T-cell (primary cell): ENCODE measurements around the gene GAK. TPM values are rescaled to one million over a fixed set of nuclear protein-coding genes. Genes with fewer than 3 reads are reported as not detected.

Source experiments
- ATAC-seq, 4 experiments: fragments of 200-7000 bp in 3 of 4; fragments of 150-1000 bp in 1 of 4; cut with Tn5 transposase; replicated peaks in 1 of 4; 1 replicate in 3 of 4; 2 replicates in 1 of 4; pipeline ENCODE4 v1.10.0; 2021; ENCODE audit warnings: moderate library complexity in 3 of 4, mild to moderate bottlenecking in 2 of 4, moderate number of reproducible peaks in 1 of 4
- CTCF ChIA-PET, 2 donors: fragments of 300-600 bp; sonication (Branson Sonifier 250); formaldehyde crosslinking; loops; one replicate each; lab custom pipeline; 2022; ENCODE audit warnings: antibody characterized with exemption in 2 of 2; lab: Charles Lee
- POLR2A ChIA-PET, 2 donors: fragments of 300-600 bp; sonication (Branson Sonifier 250); formaldehyde crosslinking; loops; one replicate each; lab custom pipeline; 2022; ENCODE audit warnings: antibody characterized with exemption in 2 of 2; lab: Charles Lee
- DNase-seq, 35 experiments: peaks; one replicate each; pipeline versions ENCODE4 v3.0.0 to v3.0.0-alpha.2; 2013 to 2023
- H3K27ac ChIP-seq: one replicate; pipeline ENCODE4 v1.5.1; 2013; ENCODE audit warnings: low read length
- H3K27me3 ChIP-seq, 2 experiments: replicated peaks in 1 of 2; 1 replicate in 1 of 2; 2 replicates in 1 of 2; pipeline versions ENCODE4 v1.6.1 to v1.7.0; 2013; ENCODE audit warnings: low read length in 1 of 2, mixed read lengths in 1 of 2; ENCODE audit not compliant: control insufficient read depth in 2 of 2, insufficient read depth in 2 of 2; ENCODE audit errors: extremely low read depth in 1 of 2
- H3K36me3 ChIP-seq, 2 donors: 1 replicate in 1 of 2; 2 replicates in 1 of 2; pipeline versions ENCODE4 v1.6.1 to v1.7.0; 2013; ENCODE audit warnings: low read length in 1 of 2; ENCODE audit not compliant: control insufficient read depth in 2 of 2, insufficient read depth in 1 of 2; ENCODE audit errors: extremely low read depth in 1 of 2
- H3K4me1 ChIP-seq, 2 experiments: 1 replicate in 1 of 2; 2 replicates in 1 of 2; pipeline versions ENCODE4 v1.6.1 to v1.7.0; 2013; ENCODE audit warnings: low read length in 2 of 2, mixed read lengths in 1 of 2; ENCODE audit not compliant: insufficient read depth in 2 of 2, control insufficient read depth in 1 of 2; ENCODE audit errors: extremely low read depth in 1 of 2
- H3K4me3 ChIP-seq, 2 donors: 1 replicate in 1 of 2; 2 replicates in 1 of 2; pipeline versions ENCODE4 v1.5.1 to v1.7.0; 2013; ENCODE audit warnings: mild to moderate bottlenecking in 2 of 2, low read length in 1 of 2, moderate library complexity in 1 of 2; ENCODE audit not compliant: control insufficient read depth in 1 of 2; ENCODE audit errors: extremely low read depth in 1 of 2
- H3K9me3 ChIP-seq: 2 replicates; pipeline ENCODE4 v1.7.0; 2013
- H3K27ac Mint-ChIP-seq, 2 donors: one replicate each; pipeline ENCODE4 v1.8.0; 2020 to 2021; ENCODE audit warnings: mild to moderate bottlenecking in 2 of 2, mixed read lengths in 2 of 2
- H3K27me3 Mint-ChIP-seq, 2 donors: one replicate each; pipeline ENCODE4 v1.8.0; 2021 to 2022; ENCODE audit warnings: mixed read lengths in 2 of 2
- H3K36me3 Mint-ChIP-seq: one replicate; pipeline ENCODE4 v1.8.0; 2021; ENCODE audit warnings: mixed read lengths
- H3K4me1 Mint-ChIP-seq, 3 donors: one replicate each; pipeline ENCODE4 v1.8.0; 2020 to 2022; ENCODE audit warnings: mixed read lengths in 3 of 3, mild to moderate bottlenecking in 1 of 3
- H3K4me3 Mint-ChIP-seq, 3 donors: one replicate each; pipeline ENCODE4 v1.8.0; 2020 to 2022; ENCODE audit warnings: mild to moderate bottlenecking in 3 of 3, mixed read lengths in 3 of 3, moderate library complexity in 3 of 3
- H3K9me3 Mint-ChIP-seq, 3 donors: one replicate each; pipeline ENCODE4 v1.8.0; 2020 to 2022; ENCODE audit warnings: mixed read lengths in 3 of 3
- WGBS: methylation state at CpG from one replicate; pipeline ENCODE4 v1.1.5; 2013; ENCODE audit warnings: missing lambda C conversion rate; ENCODE audit not compliant: insufficient coverage; 5-methylcytosine and 5-hydroxymethylcytosine counted together
- total RNA-seq, 35 experiments: library from RNA in 6 of 35; stranded (reverse) in 6 of 35; fragments of 120-200 nt in 1 of 35; gene quantifications; one replicate each; pipeline versions ENCODE4 v1.2.1 to v1.2.4 and lab custom pipeline; 2013 to 2026

GAK gene
- total RNA-seq, 5 donors from 2014 or later (not counting 1 experiment from before 2014, with no cell fraction given) = 182 to 225 (median 218) TPM

DNA sequence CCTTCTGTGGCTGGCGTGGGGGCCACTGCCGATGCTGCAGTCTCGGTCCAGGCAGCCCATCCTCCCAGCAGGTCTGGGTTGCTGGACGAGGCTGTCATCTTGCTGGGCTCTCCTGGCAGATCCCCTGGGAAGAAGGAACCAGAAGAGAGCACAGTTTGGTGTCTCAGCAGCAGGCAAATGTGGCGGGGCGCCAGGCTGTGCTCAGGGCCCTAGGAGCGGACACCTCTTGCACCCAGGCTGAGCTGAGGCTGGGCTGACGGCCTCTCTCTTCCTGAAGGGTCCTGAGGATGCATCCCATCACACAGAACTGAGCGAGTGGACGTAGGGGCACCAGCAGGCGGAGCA lies 67.0 kb downstream of the GAK start:
- ChIA-PET POLR2A (no interaction called here), CTCF (no interaction called here)
- no peak overlapping the region for H3K27ac ChIP-seq
- Mint-ChIP-seq H3K27me3 (no peaks in the 10 kb centered on the region), H3K27ac (no peak overlapping the region), H3K4me3 (no peak overlapping the region), H3K9me3 (no peaks in the 10 kb centered on the region), H3K4me1 (peaks cover 0 to 2% (median 0%) of the 10 kb centered on the region in 3 donors), H3K36me3 (peaks cover 48% of the 10 kb centered on the region)
- ATAC-seq = no peak
- DNase-seq = no peak
- H3K27me3 ChIP-seq = no peaks in the 10 kb centered on the region
- WGBS = 99% methylated on average over 11 of the region's 11 CpGs
- H3K4me3 ChIP-seq = no peak overlapping the region
- no peaks in the 10 kb centered on the region for H3K9me3 ChIP-seq
- peaks cover 47 to 81% of the 10 kb centered on the region in 2 donors for H3K36me3 ChIP-seq
- no peaks in the 10 kb centered on the region for H3K4me1 ChIP-seq

DNA sequence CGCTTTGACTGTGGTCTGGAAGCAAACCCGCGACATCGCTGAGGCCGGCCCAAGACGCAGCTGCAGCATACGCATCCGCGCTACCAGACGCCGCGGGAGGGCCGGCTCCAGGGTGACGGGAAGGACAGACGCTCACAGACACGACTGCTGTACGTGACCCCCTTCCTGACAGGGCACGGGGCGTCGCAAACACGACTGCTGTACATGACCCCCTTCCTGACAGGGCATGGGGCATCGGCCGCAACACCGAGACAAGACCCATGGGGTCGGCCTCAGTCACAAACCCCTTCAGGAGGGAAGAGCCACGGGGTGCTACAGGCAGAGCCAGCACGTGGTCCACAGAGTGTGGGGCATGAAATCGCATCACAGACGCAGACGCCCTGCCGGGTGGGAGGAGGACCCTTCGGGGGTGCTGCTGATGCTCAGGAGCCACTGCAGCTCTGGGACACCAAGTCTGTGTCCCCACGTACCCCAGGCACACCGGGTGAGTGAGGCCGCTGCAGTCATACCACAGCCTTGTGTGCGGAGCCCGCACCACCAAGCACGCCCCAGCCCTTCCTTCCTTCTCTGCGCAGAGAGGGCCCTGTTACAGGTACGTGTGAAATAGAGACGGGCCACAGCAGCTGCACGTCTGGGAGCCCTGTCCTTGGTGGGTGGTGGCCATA lies 67.5 kb downstream of the GAK start:
- ChIA-PET CTCF (no interaction called here), POLR2A (no interaction called here)
- Mint-ChIP-seq H3K4me1 (no peaks in the 10 kb centered on the region), H3K27me3 (no peaks in the 10 kb centered on the region), H3K9me3 (no peaks in the 10 kb centered on the region), H3K27ac (no peak overlapping the region), H3K36me3 (peaks cover 46% of the 10 kb centered on the region), H3K4me3 (no peak overlapping the region)
- DNase-seq (no peak), ATAC-seq (no peak)
- no peak overlapping the region for H3K27ac ChIP-seq
- peaks cover 48 to 82% of the 10 kb centered on the region in 2 donors for H3K36me3 ChIP-seq
- no peaks in the 10 kb centered on the region for H3K9me3 ChIP-seq
- H3K4me1 ChIP-seq = no peaks in the 10 kb centered on the region
- WGBS = 98% methylated on average over 41 of the region's 42 CpGs
- H3K27me3 ChIP-seq = no peaks in the 10 kb centered on the region
- H3K4me3 ChIP-seq = no peak overlapping the region

DNA sequence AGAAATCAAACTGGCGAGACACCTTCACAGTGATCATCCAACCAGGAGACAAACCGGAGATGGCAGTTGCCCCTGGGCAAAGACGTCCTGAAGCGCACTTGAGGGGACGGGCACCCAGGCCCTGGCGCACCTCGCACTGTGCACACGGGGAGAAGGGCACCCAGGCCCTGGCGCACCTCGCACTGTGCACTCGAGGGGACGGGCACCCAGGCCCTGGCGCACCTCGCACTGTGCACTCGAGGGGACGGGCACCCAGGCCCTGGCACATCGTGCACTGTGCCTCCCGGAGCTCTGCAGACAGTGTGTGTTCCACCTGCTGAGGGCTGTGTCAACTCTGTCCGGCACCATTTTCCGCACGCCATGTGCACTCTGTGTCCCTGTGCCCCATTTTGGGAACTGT lies 71.6 kb downstream of the GAK start:
- H3K4me1 Mint-ChIP-seq = peaks cover 4 to 10% (median 7%) of the 10 kb centered on the region in 3 donors
- Histone ChIP-seq H3K4me3 (no peak overlapping the region), H3K36me3 (peaks cover 46 to 78% of the 10 kb centered on the region in 2 donors), H3K4me1 (peaks cover 0 to 4% of the 10 kb centered on the region in 2 experiments), H3K27me3 (no peaks in the 10 kb centered on the region), H3K27ac (no peak overlapping the region), H3K9me3 (no peaks in the 10 kb centered on the region)
- DNase-seq = no peak
- ATAC-seq = no peak
- no peaks in the 10 kb centered on the region for H3K27me3 Mint-ChIP-seq
- CTCF ChIA-PET = interaction anchor here in 1 of 2 donors (0.6 kb wide), 1 partner anchor 1575 kb away, joined by 3 read pairs; no protein-coding TSS in a partner anchor
- 98% methylated on average over 20 of the region's 21 CpGs for WGBS
- H3K27ac Mint-ChIP-seq = no peak overlapping the region
- peaks cover 60% of the 10 kb centered on the region for H3K36me3 Mint-ChIP-seq
- no peak overlapping the region for H3K4me3 Mint-ChIP-seq
- H3K9me3 Mint-ChIP-seq = no peaks in the 10 kb centered on the region
- POLR2A ChIA-PET = no interaction called here

DNA sequence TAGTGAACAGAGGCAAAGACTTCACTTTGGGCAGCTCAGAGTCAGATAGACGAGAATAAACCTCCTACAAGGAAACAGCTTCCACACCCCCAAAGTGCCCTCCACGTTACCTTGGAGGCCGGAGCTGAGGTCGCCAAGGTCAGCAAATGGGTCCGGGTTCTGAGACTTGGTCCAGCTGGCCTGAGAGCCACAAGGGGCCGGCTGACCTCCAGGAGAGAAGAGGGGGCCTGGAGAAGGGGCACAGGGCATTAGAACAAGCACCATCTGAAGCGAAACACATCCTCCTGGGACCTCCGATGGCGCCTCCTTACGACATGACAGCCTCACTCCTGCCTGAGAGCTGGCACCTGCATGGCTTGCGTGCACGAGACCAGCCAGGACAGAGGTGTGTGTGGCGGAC lies 72.6 kb downstream of the GAK start:
- H3K4me1 Mint-ChIP-seq = peaks cover 4 to 12% (median 7%) of the 10 kb centered on the region in 3 donors
- Histone ChIP-seq H3K4me1 (peaks cover 0 to 4% of the 10 kb centered on the region in 2 experiments), H3K9me3 (no peaks in the 10 kb centered on the region), H3K4me3 (no peak overlapping the region), H3K27me3 (no peaks in the 10 kb centered on the region), H3K27ac (no peak overlapping the region), H3K36me3 (peaks cover 37 to 68% of the 10 kb centered on the region in 2 donors)
- H3K27me3 Mint-ChIP-seq = no peaks in the 10 kb centered on the region
- DNase-seq = no peak
- no peak overlapping the region for H3K4me3 Mint-ChIP-seq
- H3K36me3 Mint-ChIP-seq = peaks cover 63% of the 10 kb centered on the region
- ChIA-PET POLR2A (no interaction called here), CTCF (no interaction called here)
- ATAC-seq = no peak
- H3K9me3 Mint-ChIP-seq = no peaks in the 10 kb centered on the region
- no peak overlapping the region for H3K27ac Mint-ChIP-seq
- 95% methylated on average over 12 of the region's 13 CpGs for WGBS

DNA sequence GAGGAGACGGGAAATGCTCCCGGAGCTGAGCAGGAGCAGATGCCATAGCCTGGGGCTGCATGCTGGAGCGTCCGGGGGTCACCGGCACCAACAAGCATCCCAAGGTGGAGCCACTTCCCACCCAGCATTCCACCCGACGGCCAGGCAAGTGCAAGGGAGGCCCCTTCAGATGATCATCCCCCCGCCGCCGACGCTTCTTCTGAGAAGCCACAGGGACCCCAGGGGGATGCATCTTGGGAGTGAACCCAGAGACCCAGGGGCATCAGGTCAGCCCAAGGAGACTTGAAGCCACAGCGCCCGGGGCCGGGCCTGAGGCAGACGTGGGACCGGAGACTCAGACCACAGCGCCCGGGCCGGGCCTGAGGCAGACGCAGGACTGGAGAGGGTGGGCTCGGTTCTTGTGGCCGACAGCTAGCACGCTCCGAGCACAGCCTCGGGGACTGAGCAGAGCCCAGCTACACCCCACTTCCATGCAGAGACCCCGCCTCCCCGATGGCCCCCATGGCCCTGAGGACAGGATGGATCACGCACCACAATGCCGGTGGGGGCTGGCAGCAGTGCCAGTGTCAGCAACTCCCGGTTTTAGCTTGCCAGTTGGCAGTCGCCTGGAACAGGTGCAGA lies 73.2 kb downstream of the GAK start:
- CTCF ChIA-PET = no interaction called here

DNA sequence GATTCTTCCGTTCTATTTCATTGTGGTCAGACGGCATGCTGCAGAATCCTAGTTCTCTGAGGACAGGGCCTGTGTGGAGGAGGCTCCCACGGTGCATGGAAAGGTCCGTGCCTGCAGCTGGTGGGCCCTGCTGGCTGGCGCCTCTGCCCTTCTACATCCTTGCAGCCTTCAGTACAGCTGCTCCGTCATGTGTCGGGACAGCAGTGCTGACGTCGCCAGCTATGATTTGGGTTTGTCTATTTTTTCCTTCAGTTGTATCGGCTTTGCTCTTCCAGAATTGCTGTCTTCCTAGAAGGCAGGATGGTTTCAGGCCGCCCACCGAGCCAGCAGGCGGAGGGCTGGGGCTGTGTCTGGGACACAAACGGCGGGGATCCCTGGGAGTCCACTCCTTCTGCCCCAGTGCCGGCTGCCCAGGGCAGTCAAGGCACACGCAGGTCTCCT lies 74.1 kb downstream of the GAK start:
- no peak for DNase-seq
- H3K4me1 ChIP-seq = peaks cover 0 to 4% of the 10 kb centered on the region in 2 experiments
- 98% methylated on average over 17 of the region's 17 CpGs for whole genome bisulfite sequencing
- H3K9me3 ChIP-seq = no peaks in the 10 kb centered on the region
- ChIA-PET CTCF (no interaction called here), POLR2A (no interaction called here)
- H3K27me3 Mint-ChIP-seq = no peaks in the 10 kb centered on the region
- H3K9me3 Mint-ChIP-seq = no peaks in the 10 kb centered on the region
- no peak overlapping the region for H3K27ac Mint-ChIP-seq
- H3K4me3 Mint-ChIP-seq = no peak overlapping the region
- no peak overlapping the region for H3K27ac ChIP-seq
- no peaks in the 10 kb centered on the region for H3K27me3 ChIP-seq
- H3K4me3 ChIP-seq = no peak overlapping the region
- ATAC-seq = no peak
- peaks cover 59% of the 10 kb centered on the region for H3K36me3 Mint-ChIP-seq
- peaks cover 4 to 12% (median 7%) of the 10 kb centered on the region in 3 donors for H3K4me1 Mint-ChIP-seq
- peaks cover 33 to 60% of the 10 kb centered on the region in 2 donors for H3K36me3 ChIP-seq

More for the DNA sequence above, 73.2 kb downstream of the GAK start:
- Mint-ChIP-seq H3K4me3 (no peak overlapping the region), H3K27ac (no peak overlapping the region), H3K9me3 (no peaks in the 10 kb centered on the region), H3K36me3 (peaks cover 63% of the 10 kb centered on the region), H3K27me3 (no peaks in the 10 kb centered on the region), H3K4me1 (peaks cover 4 to 12% (median 7%) of the 10 kb centered on the region in 3 donors)
- H3K4me3 ChIP-seq = no peak overlapping the region
- peaks cover 0 to 4% of the 10 kb centered on the region in 2 experiments for H3K4me1 ChIP-seq
- H3K27ac ChIP-seq = no peak overlapping the region
- ATAC-seq (no peak), DNase-seq (no peak)
- no peaks in the 10 kb centered on the region for H3K27me3 ChIP-seq
- POLR2A ChIA-PET = no interaction called here
- WGBS = 98% methylated on average over 27 of the region's 31 CpGs
- peaks cover 33 to 66% of the 10 kb centered on the region in 2 donors for H3K36me3 ChIP-seq
- H3K9me3 ChIP-seq = no peaks in the 10 kb centered on the region
